NT2/D1 (cell line): Measurements from ENCODE around the gene HSPA1B.
A peak's percentile ranks its signal among the peaks of the same experiment; 100 is the strongest.
"Not testable (repeated sequence)": the region's sequence is repeated elsewhere in the genome, so short reads cannot be mapped to it uniquely, and the experiment has no call there.

Source experiments
- DNase-seq: peaks from one replicate; pipeline ENCODE4 v3.0.0-alpha.2; 2011; ENCODE audit warnings: low read depth, low spot score
- H3K27me3 ChIP-seq: 2 replicates; pipeline ENCODE4 v1.6.0; 2011; ENCODE audit warnings: mild to moderate bottlenecking; ENCODE audit not compliant: insufficient read length, insufficient read depth
- H3K36me3 ChIP-seq: 2 replicates; pipeline ENCODE4 v1.6.1; 2011; ENCODE audit warnings: mild to moderate bottlenecking, low read length, mixed read lengths; ENCODE audit not compliant: insufficient read depth, insufficient read length
- H3K4me1 ChIP-seq: 2 replicates; pipeline ENCODE4 v1.5.1; 2011; ENCODE audit not compliant: insufficient read depth, insufficient read length
- H3K4me3 ChIP-seq: 2 replicates; pipeline ENCODE4 v1.5.1; 2011; ENCODE audit warnings: low read depth; ENCODE audit not compliant: insufficient read length
- H3K9ac ChIP-seq: 2 replicates; pipeline ENCODE4 v1.6.0; 2011; ENCODE audit warnings: low read depth; ENCODE audit not compliant: insufficient read length
- H3K9me3 ChIP-seq: 2 replicates; pipeline ENCODE4 v1.5.1; 2011; ENCODE audit warnings: mild to moderate bottlenecking, low read length; ENCODE audit not compliant: insufficient read depth
- SUZ12 ChIP-seq: IDR thresholded peaks from 2 replicates; pipeline ENCODE4 v1.6.1; 2011; ENCODE audit not compliant: insufficient read length, insufficient read depth; ENCODE audit errors: extremely low read depth
- YY1 ChIP-seq: IDR thresholded peaks from 2 replicates; pipeline ENCODE4 v1.6.1; 2011; ENCODE audit not compliant: insufficient read length, insufficient read depth
- ZNF274 ChIP-seq: IDR thresholded peaks from 2 replicates; pipeline ENCODE4 v1.6.1; 2011; ENCODE audit warnings: mild to moderate bottlenecking, low read depth, low read length

The HSPA1B gene

DNA sequence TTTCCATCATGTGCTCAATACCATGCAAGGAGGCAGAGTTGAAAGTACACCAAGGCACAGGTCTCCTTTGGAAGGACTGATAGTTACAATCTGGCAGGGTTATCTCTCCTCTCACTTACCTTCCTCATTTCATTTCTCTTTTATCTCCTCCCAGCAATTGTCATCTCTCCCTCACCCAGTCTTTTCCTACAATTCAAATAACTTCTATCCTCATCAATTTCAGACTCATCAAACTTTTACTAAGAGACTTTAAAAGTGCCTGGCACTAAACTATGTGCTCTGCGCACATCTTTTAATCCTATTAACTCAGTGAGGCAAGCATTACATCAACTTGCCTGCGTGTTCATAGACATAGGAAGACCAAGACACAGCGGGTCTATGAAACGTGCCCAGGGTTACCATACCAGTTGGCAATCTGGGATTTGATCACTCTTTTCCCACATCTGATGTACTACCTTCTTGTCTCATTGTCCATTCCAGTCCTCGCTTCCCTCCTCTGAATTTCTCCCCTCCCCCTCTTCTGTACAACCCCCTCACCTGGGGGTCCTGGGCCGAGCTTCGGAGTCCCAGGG lies 33.2 kb upstream of the HSPA1B start:
- Histone ChIP-seq H3K9ac (peak overlapping the region; percentile 97), H3K4me1 (peaks cover 2% of the 10 kb centered on the region), H3K27me3 (no peaks in the 10 kb centered on the region), H3K9me3 (no peaks in the 10 kb centered on the region), H3K36me3 (peaks cover 48% of the 10 kb centered on the region), H3K4me3 (peak overlapping the region; percentile 94)
- no peak for DNase-seq
- TF ChIP-seq YY1 = no peak
- TF ChIP-seq SUZ12 = no peak
- no peak for TF ChIP-seq ZNF274

GRCh38 chr6:31794866-31795615 lies 32.5 kb upstream of the HSPA1B start:
- TF ChIP-seq SUZ12 (no peak), YY1 (no peak), ZNF274 (no peak)
- no peak for DNase-seq
- peaks cover 2% of the 10 kb centered on the region for H3K4me1 ChIP-seq
- no peaks in the 10 kb centered on the region for H3K9me3 ChIP-seq
- peak overlapping the region; percentile 97 for H3K9ac ChIP-seq
- H3K27me3 ChIP-seq = no peaks in the 10 kb centered on the region
- peaks cover 49% of the 10 kb centered on the region for H3K36me3 ChIP-seq
- H3K4me3 ChIP-seq = peak overlapping the region; percentile 94

DNA sequence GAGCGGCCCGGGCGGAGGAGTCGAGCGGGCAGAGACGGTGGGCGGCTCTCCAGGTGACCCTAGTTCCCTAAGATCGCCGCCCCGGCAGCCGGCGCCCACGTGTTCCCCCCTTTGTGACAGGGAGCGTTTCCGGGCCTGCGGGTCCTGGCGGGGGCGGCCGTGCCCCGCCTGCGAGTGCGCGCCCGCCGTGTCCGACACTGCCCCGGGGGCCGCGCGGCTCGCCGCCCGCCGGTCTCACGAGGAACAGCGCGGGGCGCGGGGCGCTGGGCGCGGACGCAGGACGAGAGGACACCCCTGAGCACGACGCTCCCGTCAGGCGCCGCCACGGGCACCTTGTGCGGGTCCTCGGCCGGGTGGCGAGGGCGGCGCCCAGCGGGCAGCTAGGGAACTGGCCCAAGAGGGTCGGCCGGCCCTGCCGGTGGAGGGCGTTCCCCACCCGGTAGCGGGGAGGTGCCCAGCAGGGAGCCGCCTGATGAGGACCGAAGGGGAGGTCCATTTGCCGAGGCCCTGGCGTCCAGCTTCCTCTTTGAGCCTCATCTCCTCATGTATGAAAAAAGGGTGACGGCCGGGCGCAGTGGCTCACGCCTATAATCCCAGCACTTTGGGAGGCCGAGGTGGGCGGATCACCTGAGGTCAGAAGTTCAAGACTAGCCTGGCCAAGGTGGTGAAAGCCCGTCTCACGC lies 31.8 kb upstream of the HSPA1B start, which contains the start of gene VARS1:
TSS of gene VARS1 (minus strand) at position 137 of the 683 bp plus-strand sequence. CDS start 535 bp downstream, outside the sequence.
- peak; percentile 77 for DNase-seq
- Histone ChIP-seq H3K36me3 (peaks cover 44% of the 10 kb centered on the region), H3K9me3 (no peaks in the 10 kb centered on the region), H3K4me1 (peaks cover 2% of the 10 kb centered on the region), H3K4me3 (peak within 1 kb of the TSS; percentile 94), H3K9ac (peak within 1 kb of the TSS; percentile 97), H3K27me3 (no peaks in the 10 kb centered on the region)
- no peak for TF ChIP-seq SUZ12
- TF ChIP-seq ZNF274 = no peak
- no peak for TF ChIP-seq YY1

DNA sequence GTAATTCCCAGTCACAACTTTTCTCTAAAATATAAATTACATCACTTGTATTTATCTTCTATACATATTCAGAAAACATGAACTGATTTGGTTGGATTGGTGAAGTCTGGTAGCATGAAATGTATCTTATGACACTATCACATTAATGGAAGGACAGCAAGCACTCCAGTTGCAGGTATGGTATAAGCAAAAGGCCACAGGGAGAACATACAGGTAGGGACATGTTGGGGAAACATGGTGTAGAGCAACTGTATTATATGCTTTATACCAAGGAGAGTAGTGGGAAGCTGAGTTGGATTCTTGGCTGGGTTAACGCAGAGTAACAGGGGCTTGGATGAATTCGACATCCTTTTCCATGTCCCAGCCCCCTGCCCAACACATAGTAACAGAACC lies 30.5 kb upstream of the HSPA1B start:
- Histone ChIP-seq H3K9me3 (no peaks in the 10 kb centered on the region), H3K27me3 (no peaks in the 10 kb centered on the region), H3K9ac (no peak overlapping the region), H3K36me3 (peaks cover 42% of the 10 kb centered on the region), H3K4me1 (peaks cover 2% of the 10 kb centered on the region), H3K4me3 (no peak overlapping the region)
- TF ChIP-seq SUZ12 = no peak
- TF ChIP-seq ZNF274 = no peak
- DNase-seq = no peak

DNA sequence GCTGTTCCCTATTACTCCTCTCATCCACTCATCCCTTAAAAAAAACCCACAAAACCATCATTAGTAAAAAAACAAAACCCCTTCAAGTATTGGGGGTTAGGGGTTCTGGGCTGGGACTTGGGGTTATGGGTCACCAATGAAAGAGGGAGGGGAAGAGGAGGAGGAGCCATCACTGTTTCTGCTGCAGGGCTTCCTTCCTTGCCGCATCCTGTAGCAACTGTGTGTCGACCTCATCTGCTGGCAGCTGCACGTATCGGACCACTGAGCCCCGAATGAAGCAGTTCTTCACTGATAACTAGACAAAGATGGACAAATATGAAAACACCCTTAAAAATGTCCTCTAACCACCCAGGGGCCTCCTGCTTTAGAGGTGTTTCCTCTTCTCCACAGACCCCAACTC lies 29.9 kb upstream of the HSPA1B start:
- H3K36me3 ChIP-seq = peaks cover 39% of the 10 kb centered on the region
- peaks cover 2% of the 10 kb centered on the region for H3K4me1 ChIP-seq
- H3K4me3 ChIP-seq = no peak overlapping the region
- no peak for DNase-seq
- no peaks in the 10 kb centered on the region for H3K9me3 ChIP-seq
- H3K27me3 ChIP-seq = no peaks in the 10 kb centered on the region
- TF ChIP-seq ZNF274 = no peak
- no peak for TF ChIP-seq SUZ12
- no peak for TF ChIP-seq YY1
- H3K9ac ChIP-seq = no peak overlapping the region

DNA sequence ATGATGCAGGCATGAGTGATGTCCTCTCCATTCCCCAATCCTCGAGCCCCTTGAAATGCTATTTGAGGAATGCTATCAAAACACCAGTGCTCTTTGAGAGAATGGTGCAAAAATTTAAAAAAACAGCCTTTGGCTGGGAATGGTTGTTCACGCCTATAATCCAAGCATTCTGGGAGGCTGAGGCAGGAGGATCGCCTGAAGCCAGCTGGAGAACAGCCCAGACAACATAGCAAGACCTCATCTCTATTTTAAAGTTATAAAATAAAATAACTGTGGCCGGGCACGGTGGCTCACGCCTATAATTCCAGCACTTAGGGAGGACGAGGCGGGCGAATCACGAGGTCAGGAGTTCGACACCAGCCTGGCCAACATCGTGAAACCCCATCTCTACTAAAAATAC lies 27.8 kb upstream of the HSPA1B start:
- peaks cover 44% of the 10 kb centered on the region for H3K36me3 ChIP-seq
- TF ChIP-seq ZNF274 = no peak
- TF ChIP-seq YY1 = no peak
- TF ChIP-seq SUZ12 = no peak
- no peak for DNase-seq
- no peak overlapping the region for H3K9ac ChIP-seq
- no peaks in the 10 kb centered on the region for H3K27me3 ChIP-seq
- H3K4me1 ChIP-seq = no peaks in the 10 kb centered on the region
- no peak overlapping the region for H3K4me3 ChIP-seq
- no peaks in the 10 kb centered on the region for H3K9me3 ChIP-seq

DNA sequence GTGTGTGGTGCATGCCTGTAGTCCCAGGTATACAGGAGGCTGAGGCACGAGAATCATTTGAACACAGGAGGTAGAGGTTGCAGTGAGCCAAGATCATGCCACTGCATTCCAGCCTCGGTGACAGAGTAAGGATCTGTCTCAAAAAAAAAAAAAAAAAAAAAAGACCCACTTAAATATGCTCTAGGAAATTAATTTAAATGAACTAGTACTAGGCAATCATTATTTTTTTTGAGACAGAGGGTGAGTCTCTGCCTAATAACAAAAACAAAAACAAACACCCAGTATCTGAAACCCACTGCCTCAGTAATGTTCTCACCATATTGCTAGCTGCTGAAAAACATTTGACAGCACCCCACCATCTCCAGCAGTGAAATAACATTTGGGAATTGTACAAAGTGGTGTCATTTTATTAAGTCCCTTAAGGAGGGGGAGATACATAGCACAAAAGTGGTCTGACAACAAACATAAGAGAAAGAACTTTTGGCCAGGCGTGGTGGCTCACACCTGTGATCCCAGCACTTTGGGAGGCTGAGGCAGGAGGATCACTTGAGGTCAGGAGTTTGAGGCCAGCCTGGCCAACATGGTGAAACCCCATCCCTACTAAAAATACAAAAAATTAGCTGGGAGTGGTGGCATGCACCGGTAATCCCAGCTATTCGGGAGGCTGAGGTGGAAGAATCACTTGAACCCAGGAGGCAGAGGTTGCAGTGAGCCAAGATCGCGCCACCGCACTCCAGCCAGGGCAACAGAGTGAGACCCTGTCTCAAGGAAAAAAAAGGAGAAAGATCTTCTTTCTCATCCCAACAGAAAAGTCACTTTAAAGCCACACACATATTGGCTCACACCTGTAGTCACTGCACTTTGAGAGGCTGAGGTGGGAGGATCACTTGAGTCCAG lies 26.3 kb upstream of the HSPA1B start:
- H3K27me3 ChIP-seq, H3K4me1 ChIP-seq, DNase-seq, H3K4me3 ChIP-seq, H3K9me3 ChIP-seq, H3K9ac ChIP-seq: not testable (repeated sequence)
- H3K36me3 ChIP-seq = peaks cover 50% of the 10 kb centered on the region
